ENCODE results near the gene AGAP1.

Gene AGAP1

GRCh38 chr2:236171181-236171679 lies 677.4 kb downstream of the AGAP1 start:
- DNase-seq (ENCODE audit: low read depth in 2 of 2): no peak

GRCh38 chr2:236171680-236172254 lies 677.9 kb downstream of the AGAP1 start:
- DNase-seq (ENCODE audit: low read depth in 2 of 2): no peak

GRCh38 chr2:236172255-236173035 lies 678.6 kb downstream of the AGAP1 start:
- DNase-seq (ENCODE audit: low read depth in 2 of 2): no peak

GRCh38 chr2:236173036-236173728 lies 679.3 kb downstream of the AGAP1 start:
- DNase-seq (ENCODE audit: low read depth in 2 of 2): no peak

- DNase-seq (ENCODE audit: low read depth in 2 of 2): no peak
These were observed 680.1 kb downstream of the AGAP1 start for GRCh38 chr2:236173729-236174607.

- DNase-seq (ENCODE audit: low read depth in 2 of 2): no peak
These were observed 681.8 kb downstream of the AGAP1 start for GRCh38 chr2:236175548-236176150.

- no peak for DNase-seq (ENCODE audit: low read depth in 2 of 2)
These were observed 682.6 kb downstream of the AGAP1 start for GRCh38 chr2:236176417-236176816.

GRCh38 chr2:236176951-236177350 lies 683.1 kb downstream of the AGAP1 start:
- DNase-seq (ENCODE audit: low read depth in 2 of 2): no peak

- peak in 1 of 2 experiments; percentile 38 for DNase-seq (ENCODE audit: low read depth in 2 of 2)
These were observed 683.7 kb downstream of the AGAP1 start for GRCh38 chr2:236177604-236177966.

GRCh38 chr2:236177967-236178889 lies 684.4 kb downstream of the AGAP1 start:
- peak in 1 of 2 experiments; percentile 40 for DNase-seq (ENCODE audit: low read depth in 2 of 2)

- DNase-seq (ENCODE audit: low read depth in 2 of 2): no peak
These were observed 685.0 kb downstream of the AGAP1 start for GRCh38 chr2:236178890-236179235.

GRCh38 chr2:236179236-236180075 lies 685.6 kb downstream of the AGAP1 start:
- DNase-seq (ENCODE audit: low read depth in 2 of 2): no peak

GRCh38 chr2:236180076-236180816 lies 686.4 kb downstream of the AGAP1 start:
- no peak for DNase-seq (ENCODE audit: low read depth in 2 of 2)

GRCh38 chr2:236180831-236181453 lies 687.1 kb downstream of the AGAP1 start:
- peak in 1 of 2 experiments; percentile 38 for DNase-seq (ENCODE audit: low read depth in 2 of 2)

Measured in stimulated activated CD4-positive, alpha-beta T cell treated with anti-CD3 and anti-CD28 coated beads, Interleukin-12 subunit alpha, Interleukin-12 subunit beta, amount 100 ng/mL, for 24 hours (primary cell).